ENCODE measurements around the gene SOD2. TPM values are rescaled to one million over a fixed set of nuclear protein-coding genes. Genes with fewer than 3 reads are reported as not detected.
A peak's percentile ranks its signal among the peaks of the same experiment; 100 is the strongest.

SOD2 gene
- total and polyA plus RNA-seq, 9 of the 15 experiments (the other 6 are each of a cell fraction or from before 2014, with no cell fraction given), result 39.8 to 140 (median 95.8) TPM

DNA sequence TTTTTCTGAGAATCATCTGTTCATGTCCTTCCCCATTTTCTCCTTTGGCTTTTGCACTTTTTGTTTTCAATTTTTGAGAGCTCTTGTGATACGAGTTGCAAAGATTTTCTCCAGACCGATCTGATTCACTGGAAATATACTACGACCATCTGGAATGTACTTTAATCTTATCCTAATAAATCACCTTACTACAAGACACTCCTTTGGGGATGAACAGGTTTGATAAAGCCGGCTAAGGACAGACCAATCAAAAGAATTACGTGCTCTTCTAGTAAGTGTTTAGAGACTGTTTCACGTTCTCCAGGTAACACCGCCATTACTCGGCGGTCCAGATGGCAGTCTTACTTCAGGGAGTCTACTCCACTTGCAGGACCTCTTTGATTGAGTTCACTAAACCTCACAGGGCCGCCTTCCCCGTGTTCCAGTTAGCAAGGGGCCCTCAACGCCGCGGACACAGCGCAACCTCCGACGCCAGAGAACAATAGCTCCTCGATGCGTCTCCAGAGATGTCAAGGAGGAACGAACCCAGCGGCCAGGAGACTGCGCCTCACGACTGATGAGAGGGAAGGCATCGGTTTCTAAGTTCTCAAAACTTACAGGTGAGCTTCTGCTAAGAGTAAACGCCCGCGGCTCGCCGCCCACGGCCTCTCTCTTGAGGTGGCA lies 33.3 kb upstream of the SOD2 start (continued):
- TF ChIP-seq, protein P1, sequence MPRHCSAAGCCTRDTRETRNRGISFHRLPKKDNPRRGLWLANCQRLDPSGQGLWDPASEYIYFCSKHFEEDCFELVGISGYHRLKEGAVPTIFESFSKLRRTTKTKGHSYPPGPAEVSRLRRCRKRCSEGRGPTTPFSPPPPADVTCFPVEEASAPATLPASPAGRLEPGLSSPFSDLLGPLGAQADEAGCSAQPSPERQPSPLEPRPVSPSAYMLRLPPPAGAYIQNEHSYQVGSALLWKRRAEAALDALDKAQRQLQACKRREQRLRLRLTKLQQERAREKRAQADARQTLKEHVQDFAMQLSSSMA (CRISPR knock-in tag; IDR thresholded peaks at IDR 0.05), result no peak
- TF ChIP-seq, protein P2, sequence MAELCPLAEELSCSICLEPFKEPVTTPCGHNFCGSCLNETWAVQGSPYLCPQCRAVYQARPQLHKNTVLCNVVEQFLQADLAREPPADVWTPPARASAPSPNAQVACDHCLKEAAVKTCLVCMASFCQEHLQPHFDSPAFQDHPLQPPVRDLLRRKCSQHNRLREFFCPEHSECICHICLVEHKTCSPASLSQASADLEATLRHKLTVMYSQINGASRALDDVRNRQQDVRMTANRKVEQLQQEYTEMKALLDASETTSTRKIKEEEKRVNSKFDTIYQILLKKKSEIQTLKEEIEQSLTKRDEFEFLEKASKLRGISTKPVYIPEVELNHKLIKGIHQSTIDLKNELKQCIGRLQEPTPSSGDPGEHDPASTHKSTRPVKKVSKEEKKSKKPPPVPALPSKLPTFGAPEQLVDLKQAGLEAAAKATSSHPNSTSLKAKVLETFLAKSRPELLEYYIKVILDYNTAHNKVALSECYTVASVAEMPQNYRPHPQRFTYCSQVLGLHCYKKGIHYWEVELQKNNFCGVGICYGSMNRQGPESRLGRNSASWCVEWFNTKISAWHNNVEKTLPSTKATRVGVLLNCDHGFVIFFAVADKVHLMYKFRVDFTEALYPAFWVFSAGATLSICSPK (IDR thresholded peaks at IDR 0.05; ENCODE audit: borderline replicate concordance), result peak; percentile 79; the same call in 1 of the 2 replicates
- TF ChIP-seq, protein P3, sequence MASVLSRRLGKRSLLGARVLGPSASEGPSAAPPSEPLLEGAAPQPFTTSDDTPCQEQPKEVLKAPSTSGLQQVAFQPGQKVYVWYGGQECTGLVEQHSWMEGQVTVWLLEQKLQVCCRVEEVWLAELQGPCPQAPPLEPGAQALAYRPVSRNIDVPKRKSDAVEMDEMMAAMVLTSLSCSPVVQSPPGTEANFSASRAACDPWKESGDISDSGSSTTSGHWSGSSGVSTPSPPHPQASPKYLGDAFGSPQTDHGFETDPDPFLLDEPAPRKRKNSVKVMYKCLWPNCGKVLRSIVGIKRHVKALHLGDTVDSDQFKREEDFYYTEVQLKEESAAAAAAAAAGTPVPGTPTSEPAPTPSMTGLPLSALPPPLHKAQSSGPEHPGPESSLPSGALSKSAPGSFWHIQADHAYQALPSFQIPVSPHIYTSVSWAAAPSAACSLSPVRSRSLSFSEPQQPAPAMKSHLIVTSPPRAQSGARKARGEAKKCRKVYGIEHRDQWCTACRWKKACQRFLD (CRISPR knock-in tag; IDR thresholded peaks at IDR 0.05), result no peak; the same call in 1 of the 2 replicates
- TF ChIP-seq MLX (CRISPR knock-in tag; conservative IDR thresholded peaks at IDR 0.05), result no peak
- TF ChIP-seq ZNF3 (CRISPR knock-in tag; IDR thresholded peaks at IDR 0.05), result no peak
- TF ChIP-seq CEBPG (CRISPR knock-in tag; IDR thresholded peaks at IDR 0.05), result no peak; the same call in 1 of the 2 replicates
- TF ChIP-seq CEBPG (tag; conservative IDR thresholded peaks at IDR 0.05 in 1 of 2, IDR thresholded peaks at IDR 0.05 in 1 of 2), result no peak
- TF ChIP-seq ARHGAP35 (IDR thresholded peaks at IDR 0.05; ENCODE audit: partially characterized antibody), result no peak
- TF ChIP-seq ZNF699 (CRISPR knock-in tag; IDR thresholded peaks at IDR 0.05; ENCODE audit: insufficient replicate concordance), result no peak
- TF ChIP-seq ZBTB12 (CRISPR knock-in tag; IDR thresholded peaks at IDR 0.05), result no peak
- TF ChIP-seq HCFC1 (IDR thresholded peaks at IDR 0.05; ENCODE audit: low read depth, low read length), result no peak
- no peak for TF ChIP-seq ZNF76 (CRISPR knock-in tag; IDR thresholded peaks at IDR 0.05; ENCODE audit: borderline replicate concordance)
- no peak for TF ChIP-seq MEF2A (IDR thresholded peaks at IDR 0.05; ENCODE audit: control insufficient read depth, low read depth, low read length)
- no peak for TF ChIP-seq PRMT5 (CRISPR knock-in tag; IDR thresholded peaks at IDR 0.05)
- TF ChIP-seq NFIX (CRISPR knock-in tag; IDR thresholded peaks at IDR 0.05; ENCODE audit: low read depth), result no peak
- TF ChIP-seq E2F6 (IDR thresholded peaks at IDR 0.05; ENCODE audit: borderline replicate concordance in 1 of 2, extremely low read depth in 1 of 2, insufficient read depth in 1 of 2, insufficient read length in 1 of 2, low read depth in 1 of 2, low read length in 1 of 2, poor library complexity in 1 of 2, severe bottlenecking in 1 of 2), result no peak
- TF ChIP-seq MTF1 (CRISPR knock-in tag; IDR thresholded peaks at IDR 0.05; ENCODE audit: borderline replicate concordance), result no peak
- no peak for TF ChIP-seq NFIC (IDR thresholded peaks at IDR 0.05)
- TF ChIP-seq RNF2 (IDR thresholded peaks at IDR 0.05), result no peak
- 0 out of 2 replicates have a peak, but pooled peaks have one; percentile 30 for TF ChIP-seq CGGBP1 (CRISPR knock-in tag; IDR thresholded peaks at IDR 0.05)
